Right lobe of liver (tissue), 4 donors: Measurements from ENCODE around the gene TRAF6.

Source experiments
- CTCF ChIP-seq, 4 donors: fragments of 200-600 bp in 3 of 4; fragments of 450-650 bp in 1 of 4; IDR thresholded peaks; one replicate each; pipeline versions ENCODE4 v1.5.1 to v1.8.0; 2016 to 2022; ENCODE audit warnings: antibody characterized with exemption in 4 of 4, mild to moderate bottlenecking in 2 of 4
- POLR2A ChIP-seq: fragments of 450-650 bp; IDR thresholded peaks from one replicate; pipeline ENCODE4 v1.6.1; 2017; ENCODE audit warnings: antibody characterized with exemption, mild to moderate bottlenecking
- donor health status: DM: no; HTN: no; CAD: no.
- donor health status: DM: no; HTN: no; CAD: no.
- donor health status: DM: no; HTN: yes; CAD: no.

GRCh38 chr11:36455658-36456111 is 54.4 kb downstream of the TRAF6 start:
- TF ChIP-seq CTCF (IDR thresholded peaks at IDR 0.05) (no peak), POLR2A (no peak)
